K562 (cell line): ENCODE measurements around the gene CTU1. TPM values are rescaled to one million over a fixed set of nuclear protein-coding genes. Genes with fewer than 3 reads are reported as not detected.

Experiments
- GATAD2B ChIP-seq: fragments of 450-650 bp; IDR thresholded peaks from 2 replicates; pipeline ENCODE4 v1.6.1; 2017; ENCODE audit warnings: mild to moderate bottlenecking, borderline replicate concordance
- HNRNPK ChIP-seq: fragments of 200-400 bp; formaldehyde crosslinking; IDR thresholded peaks from one replicate; pipeline ENCODE4 v1.6.1; 2018; ENCODE audit warnings: mild to moderate bottlenecking, low read depth, low read length; ENCODE audit not compliant: poor library complexity, severe bottlenecking
- HNRNPL ChIP-seq: fragments of 200-400 bp; formaldehyde crosslinking; IDR thresholded peaks from 2 replicates; pipeline ENCODE4 v1.6.1; 2017; ENCODE audit warnings: low read depth, mild to moderate bottlenecking, low read length
- MAFF ChIP-seq: IDR thresholded peaks from 2 replicates; pipeline ENCODE4 v1.6.1; 2012; ENCODE audit warnings: low read length, improper control_type of control experiment
- MBD1 ChIP-seq: fragments of 250-450 bp; sonication (Bioruptor Pico); IDR thresholded peaks from 2 replicates; pipeline ENCODE4 v1.8.0; 2022; ENCODE audit warnings: inconsistent platforms
- MTA2 ChIP-seq: fragments of 450-650 bp; IDR thresholded peaks from 2 replicates; pipeline ENCODE4 v1.6.1; 2016; ENCODE audit warnings: low read depth
- PHF8 ChIP-seq: fragments of 200-600 bp; sonication (generic); IDR thresholded peaks from 2 replicates; pipeline ENCODE4 v1.6.1; 2012; ENCODE audit warnings: mixed run types, mild to moderate bottlenecking, inconsistent platforms, low read length, moderate library complexity, borderline replicate concordance
- RERE ChIP-seq: sonication (generic); formaldehyde crosslinking; IDR thresholded peaks from 2 replicates; pipeline ENCODE4 v1.8.0; 2023; ENCODE audit warnings: missing genetic modification reagents, mild to moderate bottlenecking, borderline replicate concordance
- SNRNP70 ChIP-seq: fragments of 200-400 bp; formaldehyde crosslinking; optimal IDR thresholded peaks from 2 replicates; pipeline ENCODE3; 2017; ENCODE audit warnings: low read depth, low read length
- SP1 ChIP-seq: sonication (generic); formaldehyde crosslinking; IDR thresholded peaks from 2 replicates; pipeline ENCODE4 v1.8.1; 2022; ENCODE audit warnings: mild to moderate bottlenecking, missing genetic modification reagents
- SP2 ChIP-seq: IDR thresholded peaks from 2 replicates; pipeline ENCODE4 v1.6.1; 2011; ENCODE audit warnings: mild to moderate bottlenecking, low read depth, low read length, moderate library complexity; ENCODE audit not compliant: poor library complexity, severe bottlenecking; ENCODE audit errors: extremely low read depth
- ZNF449 ChIP-seq: fragments of 250-450 bp; sonication (Bioruptor Pico); IDR thresholded peaks from 2 replicates; pipeline ENCODE4 v1.8.0; 2022; ENCODE audit warnings: moderate library complexity, mild to moderate bottlenecking, inconsistent platforms
- ZNF512 ChIP-seq: IDR thresholded peaks from 2 replicates; pipeline ENCODE4 v1.6.1; 2016; ENCODE audit warnings: missing genetic modification characterization, missing compliant biosample characterization
- ZNF668 ChIP-seq: fragments of 250-450 bp; sonication (Bioruptor Pico); IDR thresholded peaks from 2 replicates; pipeline ENCODE4 v1.8.0; 2022; ENCODE audit warnings: mild to moderate bottlenecking, inconsistent platforms
- ZSCAN29 ChIP-seq: fragments of 450-650 bp; IDR thresholded peaks from 2 replicates; pipeline ENCODE4 v1.6.1; 2017
- ZSCAN32 ChIP-seq: fragments of 450-650 bp; formaldehyde crosslinking; IDR thresholded peaks from 2 replicates; pipeline ENCODE4 v1.4.0; 2020; ENCODE audit warnings: mild to moderate bottlenecking, moderate library complexity
- polyA plus RNA-seq, 8 experiments: library from polyadenylated mRNA; depleted of rRNA in 4 of 8; stranded (reverse) in 5 of 8; unstranded in 3 of 8; fragments of >200 nt; fragmentation: Nextera tagmentation in 2 of 8; fragmentation: Illumina TruSeq in 1 of 8; extraction: Ambion mirVana in 2 of 8; extraction: Trizol in 1 of 8; gene quantifications; 2 replicates each; pipeline versions ENCODE4 v1.2.1 to v1.2.3, GENCODE V29; 2011 to 2014; ENCODE audit warnings: inconsistent platforms in 1 of 8, missing spikeins in 1 of 8
- total RNA-seq, 7 experiments: library from RNA; depleted of rRNA in 6 of 7; stranded (reverse); fragments of >200 nt in 6 of 7; fragmentation: Illumina TruSeq in 2 of 7; extraction: Trizol in 2 of 7; gene quantifications; 2 replicates each; pipeline versions ENCODE4 v1.2.1 to v1.2.3, GENCODE V29; 2011 to 2021; ENCODE audit warnings: low replicate concordance in 1 of 7

Gene CTU1
- total and polyA plus RNA-seq, 9 of the 15 experiments (the other 6 are each of a cell fraction or from before 2014, with no cell fraction given): 0.03 to 18.4 (median 2.3) TPM; not detected in 1

GRCh38 chr19:51108066-51108804 is at the start of gene CTU1 (continued):
- TF ChIP-seq RERE (CRISPR knock-in tag) (no peak), MAFF (no peak), MTA2 (no peak), SP1 (CRISPR knock-in tag) (peak; percentile 85), GATAD2B (no peak), SNRNP70 (no peak), ZNF512 (tag) (no peak), ZSCAN32 (no peak), ZNF668 (CRISPR knock-in tag) (no peak), ZSCAN29 (no peak), ZNF449 (CRISPR knock-in tag) (no peak), PHF8 (peak; percentile 89), MBD1 (CRISPR knock-in tag) (no peak), HNRNPK (no peak), HNRNPL (peak; percentile 77), SP2 (no peak)
